Left renal pelvis (tissue), 4 donors: ENCODE results near the gene PRR36. TPM values are rescaled to one million over a fixed set of nuclear protein-coding genes. Genes with fewer than 3 reads are reported as not detected.
"Not testable (repeated sequence)": the region's sequence is repeated elsewhere in the genome, so short reads cannot be mapped to it uniquely, and the experiment has no call there.

Source experiments
- DNase-seq, 4 donors: peaks; one replicate each; pipeline ENCODE4 v3.0.0-alpha.2; 2013; ENCODE audit warnings: low read depth in 4 of 4, low spot score in 3 of 4
- polyA plus RNA-seq, 4 donors: library from polyadenylated mRNA; unstranded; fragments of 120-200 nt; gene quantifications; one replicate each; pipeline ENCODE4 v1.2.1, GENCODE V29; 2013; ENCODE audit not compliant: insufficient read length in 4 of 4

Gene PRR36
- polyA plus RNA-seq, 4 donors: 3.5 to 9.9 (median 6.8) TPM

GRCh38 chr19:7900931-7901330 lies 26.7 kb upstream of the PRR36 start:
- no peak for DNase-seq

DNA sequence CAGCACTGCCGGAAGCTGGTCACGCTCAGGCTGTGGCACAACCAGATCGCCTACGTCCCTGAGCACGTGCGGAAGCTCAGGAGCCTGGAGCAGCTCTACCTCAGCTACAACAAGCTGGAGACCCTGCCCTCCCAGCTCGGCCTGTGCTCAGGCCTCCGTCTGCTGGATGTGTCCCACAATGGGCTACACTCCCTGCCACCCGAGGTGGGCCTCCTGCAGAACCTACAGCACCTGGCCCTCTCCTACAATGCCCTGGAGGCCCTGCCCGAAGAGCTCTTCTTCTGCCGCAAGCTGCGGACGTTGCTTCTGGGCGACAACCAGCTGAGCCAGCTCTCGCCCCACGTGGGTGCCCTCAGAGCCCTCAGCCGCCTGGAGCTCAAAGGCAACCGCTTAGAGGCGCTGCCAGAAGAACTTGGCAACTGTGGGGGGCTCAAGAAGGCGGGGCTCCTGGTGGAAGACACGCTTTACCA lies 26.2 kb upstream of the PRR36 start:
- no peak for DNase-seq

DNA sequence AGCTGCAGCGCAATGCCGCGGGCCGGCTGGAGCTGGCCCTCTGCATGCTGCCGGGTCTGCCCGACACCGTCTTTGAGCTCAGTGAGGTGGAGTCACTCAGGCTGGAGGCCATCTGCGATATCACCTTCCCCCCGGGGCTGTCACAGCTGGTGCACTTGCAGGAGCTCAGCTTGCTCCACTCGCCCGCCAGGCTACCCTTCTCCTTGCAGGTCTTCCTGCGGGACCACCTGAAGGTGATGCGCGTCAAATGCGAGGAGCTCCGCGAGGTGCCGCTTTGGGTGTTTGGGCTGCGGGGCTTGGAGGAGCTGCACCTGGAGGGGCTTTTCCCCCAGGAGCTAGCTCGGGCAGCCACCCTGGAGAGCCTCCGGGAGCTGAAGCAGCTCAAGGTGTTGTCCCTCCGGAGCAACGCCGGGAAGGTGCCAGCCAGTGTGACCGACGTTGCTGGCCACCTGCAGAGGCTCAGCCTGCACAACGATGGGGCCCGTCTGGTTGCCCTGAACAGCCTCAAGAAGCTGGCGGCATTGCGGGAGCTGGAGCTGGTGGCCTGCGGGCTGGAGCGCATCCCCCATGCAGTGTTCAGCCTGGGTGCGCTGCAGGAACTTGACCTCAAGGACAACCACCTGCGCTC lies 25.7 kb upstream of the PRR36 start:
- DNase-seq: no peak

DNA sequence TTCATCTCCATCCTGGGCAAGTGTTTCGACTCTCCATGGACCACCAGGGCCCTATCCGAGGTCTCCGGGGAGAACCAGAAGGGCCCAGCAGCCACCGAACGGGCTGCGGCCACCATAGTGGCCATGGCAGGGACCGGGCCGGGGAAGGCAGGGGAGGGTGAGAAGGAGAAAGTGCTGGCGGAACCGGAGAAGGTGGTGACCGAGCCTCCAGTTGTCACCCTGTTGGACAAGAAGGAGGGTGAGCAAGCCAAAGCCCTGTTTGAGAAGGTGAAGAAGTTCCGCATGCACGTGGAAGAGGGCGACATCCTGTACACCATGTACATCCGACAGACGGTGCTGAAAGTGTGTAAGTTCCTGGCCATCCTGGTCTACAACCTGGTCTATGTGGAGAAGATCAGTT lies 24.8 kb upstream of the PRR36 start:
- no peak for DNase-seq

DNA sequence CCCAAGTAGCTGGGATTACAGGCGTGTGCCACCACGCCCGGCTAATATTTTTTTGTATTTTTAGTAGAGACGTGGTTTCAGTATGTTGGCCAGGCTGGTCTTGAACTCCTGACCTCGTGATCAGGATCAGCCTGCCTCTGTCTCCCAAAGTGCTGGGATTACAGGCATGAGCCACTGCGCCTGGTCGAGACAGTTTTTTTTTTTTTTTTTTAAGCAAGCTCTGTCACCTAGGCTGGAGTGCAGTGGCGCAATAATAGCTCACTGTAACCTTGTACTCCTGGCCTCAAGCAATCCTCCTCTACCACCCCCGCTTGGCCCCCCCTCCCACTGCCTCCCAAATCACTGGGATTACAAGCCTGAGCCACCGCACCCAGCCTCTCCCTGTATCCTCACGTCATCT lies 23.1 kb upstream of the PRR36 start:
- DNase-seq: no peak

GRCh38 chr19:7895565-7895964 lies 21.4 kb upstream of the PRR36 start:
- DNase-seq: no peak

- no peak for DNase-seq
Observed at GRCh38 chr19:7894612-7895309, 20.6 kb upstream of the PRR36 start.

GRCh38 chr19:7893362-7894101 lies 19.3 kb upstream of the PRR36 start:
- not testable (repeated sequence) for DNase-seq

DNA sequence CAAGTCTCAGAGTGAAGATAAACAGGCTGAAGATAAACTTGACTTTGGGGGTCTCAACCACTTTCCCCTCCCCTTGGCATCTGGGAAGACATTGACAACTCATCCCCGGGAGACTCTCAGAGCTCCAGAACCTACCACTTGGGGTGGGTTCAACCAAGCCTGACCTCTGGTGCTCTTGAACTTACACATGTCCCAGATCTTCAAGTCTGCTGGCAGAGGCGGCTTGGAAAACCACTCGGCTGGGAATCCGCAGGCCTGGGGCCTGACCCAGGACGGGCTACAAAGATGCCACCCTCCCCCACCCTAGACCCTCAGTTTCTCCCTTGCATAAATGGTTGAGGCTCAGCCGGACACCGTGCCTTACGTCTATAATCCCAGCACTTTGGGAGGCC lies 14.6 kb upstream of the PRR36 start:
- no peak for DNase-seq

DNA sequence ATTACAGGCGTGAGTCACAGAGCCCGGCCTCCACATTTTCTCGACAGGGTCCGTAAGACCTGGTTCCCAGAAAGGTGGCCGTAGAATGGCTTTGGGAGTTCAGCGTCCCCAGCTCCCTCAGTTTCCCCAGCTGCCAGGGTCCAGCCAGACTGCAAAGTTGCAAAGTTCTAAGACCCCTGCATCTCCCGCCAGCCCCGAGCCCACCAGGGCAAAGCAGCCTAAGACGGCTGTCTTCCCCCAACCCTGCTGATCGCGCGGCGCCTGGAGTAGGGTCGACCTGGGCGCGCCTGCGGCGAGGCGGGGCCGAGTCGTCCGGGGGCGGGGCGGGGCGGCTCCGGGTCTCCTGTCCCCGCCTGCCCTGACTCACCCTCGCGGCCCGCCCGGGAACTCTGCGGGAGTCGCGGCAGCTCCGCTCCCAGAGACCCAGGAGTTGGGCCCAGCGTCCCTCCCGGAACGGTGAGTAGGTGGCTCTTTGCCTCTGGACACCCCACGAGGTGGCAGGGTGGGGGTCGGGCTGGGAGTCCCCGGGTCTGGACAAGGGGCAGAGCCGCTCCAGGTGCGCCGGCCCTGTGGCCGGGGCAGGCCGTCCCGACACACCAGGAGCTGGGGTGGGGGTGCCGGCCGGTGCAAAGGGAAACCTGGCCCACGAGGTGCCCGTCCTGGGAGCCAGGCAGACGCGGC lies 14.1 kb upstream of the PRR36 start, which contains the start of gene LRRC8E:
Gene LRRC8E (plus strand): TSS at position 366 of the 681 bp plus-strand sequence. CDS start 7,094 bp downstream, outside the sequence.
- DNase-seq: no peak

DNA sequence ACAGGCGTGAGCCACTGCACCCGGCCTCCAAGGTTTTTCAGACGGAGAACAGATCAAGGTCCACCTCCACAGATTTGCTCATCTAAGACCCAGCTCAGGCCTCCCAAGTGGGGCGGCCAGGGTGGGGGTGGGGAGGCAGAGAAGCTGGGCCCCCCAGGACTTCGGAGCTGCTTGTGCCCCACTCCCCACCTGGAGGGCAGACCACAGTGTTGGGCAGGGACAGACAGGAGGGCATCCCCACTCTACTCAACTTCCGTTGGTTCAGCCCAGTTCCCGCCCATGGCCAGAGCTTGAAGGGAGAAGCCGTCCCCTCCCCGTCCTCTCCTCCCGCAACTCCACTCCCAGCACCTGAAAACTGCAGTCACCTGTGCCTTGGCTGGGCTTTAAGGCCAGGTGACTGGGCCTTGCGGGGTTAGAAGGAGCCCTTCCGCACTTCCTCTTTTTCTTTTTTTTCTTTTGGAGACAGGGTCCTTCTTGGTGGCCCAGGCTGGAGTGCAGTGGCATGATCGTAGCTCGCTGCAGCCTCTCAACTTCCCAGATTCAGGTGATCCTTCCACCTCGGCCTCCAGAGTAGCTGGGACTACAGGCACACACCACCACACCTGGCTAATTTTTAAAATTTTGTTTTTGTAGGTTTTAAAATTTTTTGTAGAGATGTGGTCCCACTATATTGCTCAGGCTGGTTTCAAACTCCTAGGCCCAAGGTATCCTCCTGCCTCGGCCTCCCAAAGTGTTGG lies 13.4 kb upstream of the PRR36 start:
- DNase-seq: no peak

GRCh38 chr19:7885818-7886217 lies 11.6 kb upstream of the PRR36 start:
- no peak for DNase-seq

DNA sequence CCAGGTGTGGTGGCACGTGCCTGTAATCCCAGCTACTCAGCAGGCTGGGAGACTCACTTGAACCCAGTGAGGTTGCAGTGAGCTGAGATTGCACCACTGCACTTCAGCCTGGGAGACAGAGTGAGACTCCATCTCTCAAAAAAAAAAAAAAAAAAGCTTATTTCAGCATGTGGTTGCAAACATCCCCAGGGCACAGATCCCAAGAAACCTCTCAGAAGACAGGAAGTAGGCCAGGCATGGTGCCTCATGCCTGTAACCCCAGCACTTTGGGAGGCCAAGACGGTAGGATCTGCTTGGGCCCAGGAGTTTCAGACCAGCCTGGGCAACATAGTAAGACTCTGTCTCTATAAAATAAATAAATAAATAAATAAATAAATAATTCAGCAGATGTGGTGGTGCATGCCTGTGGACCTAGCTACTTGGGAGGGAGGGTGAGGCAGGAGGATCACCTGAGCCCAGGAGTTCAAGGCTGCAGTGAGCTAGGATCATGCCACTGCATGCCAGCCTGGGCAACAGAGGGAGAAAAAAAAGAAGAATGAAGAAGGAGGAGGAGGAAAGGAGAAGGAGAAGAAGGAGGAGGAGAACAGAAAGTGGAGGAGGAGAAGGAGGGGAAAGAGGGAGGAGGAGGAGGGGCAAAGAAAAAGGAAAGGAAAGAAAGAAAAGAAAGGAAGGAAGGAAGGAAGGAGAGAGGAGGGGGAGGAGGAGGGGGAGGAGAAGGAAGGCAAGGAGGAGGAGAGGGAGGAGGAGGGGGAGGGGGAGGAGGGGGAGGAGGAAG lies 9.8 kb upstream of the PRR36 start:
- no peak for DNase-seq

DNA sequence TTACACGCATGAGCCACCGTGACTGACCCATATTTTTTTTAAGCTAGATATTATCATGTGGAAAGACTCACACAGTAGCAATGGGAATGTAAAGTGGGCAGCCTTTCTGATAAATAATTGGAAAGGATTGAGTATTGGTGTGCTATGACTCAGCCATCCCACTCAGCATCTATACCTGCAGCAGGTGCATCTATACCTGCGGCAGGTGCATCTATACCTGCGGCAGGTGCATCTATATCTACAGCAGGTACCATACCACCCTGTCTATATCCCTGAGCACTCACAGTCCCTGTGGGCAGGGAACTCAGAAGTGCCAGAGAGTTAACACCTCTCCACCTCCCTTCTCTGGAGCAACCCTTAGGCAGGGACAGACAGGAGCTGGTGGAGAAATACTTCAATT lies 8.9 kb upstream of the PRR36 start:
- DNase-seq: no peak

DNA sequence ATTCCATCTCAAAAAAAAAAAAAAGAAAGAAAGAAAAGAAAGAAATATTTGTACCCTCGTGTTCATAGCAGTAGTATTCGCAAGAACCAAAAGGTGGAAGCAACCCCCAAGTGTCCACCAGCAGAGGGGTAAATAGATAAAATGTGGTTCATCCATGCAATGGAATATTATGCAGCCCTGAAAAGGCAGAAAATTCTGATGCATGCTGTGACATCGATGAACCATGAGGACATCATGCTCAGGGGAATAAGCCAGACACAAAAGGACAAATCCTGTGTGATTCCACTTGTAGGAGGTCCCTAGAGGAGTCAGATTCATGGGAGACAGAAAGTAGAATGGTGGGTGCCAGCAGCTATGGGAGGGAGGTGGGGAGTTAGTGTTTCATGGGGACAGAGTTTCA lies 7.7 kb upstream of the PRR36 start:
- no peak for DNase-seq

GRCh38 chr19:7879836-7880235 lies 5.6 kb upstream of the PRR36 start:
- DNase-seq: no peak

GRCh38 chr19:7879111-7879807 lies 5.1 kb upstream of the PRR36 start:
- DNase-seq: no peak

DNA sequence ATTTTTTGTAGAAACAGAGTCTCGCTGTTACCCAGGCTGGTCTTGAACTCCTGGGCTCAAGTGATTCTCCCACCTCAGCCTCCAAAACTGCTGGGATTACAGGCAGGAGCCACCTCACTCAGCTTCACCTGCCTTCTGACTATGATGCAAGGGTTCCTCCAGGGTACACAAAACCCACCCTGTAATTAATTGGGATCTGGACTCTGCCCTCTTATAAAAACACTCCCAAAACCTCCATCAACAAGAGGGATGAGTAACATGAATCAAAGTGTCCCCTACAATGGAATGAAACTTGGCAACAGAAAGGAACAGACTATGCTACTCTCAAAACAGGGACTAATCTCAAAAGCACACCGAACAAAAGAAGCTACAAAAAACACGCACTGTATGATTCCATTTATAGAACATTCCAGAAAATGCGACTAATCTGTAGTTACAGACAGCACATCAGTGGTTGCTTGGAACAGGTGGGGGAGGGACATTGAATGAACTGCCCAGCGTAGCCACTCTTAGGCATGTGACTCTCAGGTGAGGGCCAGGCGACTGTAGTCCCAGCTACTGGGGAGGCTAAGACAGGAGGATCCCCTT lies 3.2 kb upstream of the PRR36 start:
- no peak for DNase-seq

DNA sequence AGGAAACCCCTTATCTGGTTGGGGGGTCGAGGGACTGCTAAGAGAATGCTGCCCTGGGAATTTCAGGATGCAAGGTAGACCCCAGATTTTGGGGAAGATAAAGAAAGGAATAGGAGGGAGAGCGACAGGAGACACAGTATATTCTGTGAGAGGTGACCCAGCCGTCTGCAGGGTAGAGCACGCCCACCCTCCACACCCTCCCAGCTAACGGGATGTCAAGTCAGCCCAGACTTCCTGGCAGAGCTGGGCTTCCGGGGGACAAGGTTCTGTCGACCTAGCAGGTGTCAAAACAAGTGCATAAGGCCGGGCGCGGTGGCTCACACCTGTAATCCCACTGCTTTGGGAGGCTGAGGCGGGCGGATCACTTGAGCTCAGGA lies 695 bp upstream of the PRR36 start:
- no peak for DNase-seq
